Skeletal muscle cell (primary cell): ENCODE results near the gene PKD2L1.
"Not testable (repeated sequence)": the region's sequence is repeated elsewhere in the genome, so short reads cannot be mapped to it uniquely, and the experiment has no call there.

Experiments used
- DNase-seq: peaks from one replicate; pipeline ENCODE4 v3.0.0-alpha.2; 2010; ENCODE audit warnings: low read depth
- H3K4me3 ChIP-seq: 2 replicates; pipeline ENCODE4 v1.5.1; 2011; ENCODE audit warnings: low read depth, mild to moderate bottlenecking, control low read depth, low read length, moderate library complexity

Gene PKD2L1

DNA sequence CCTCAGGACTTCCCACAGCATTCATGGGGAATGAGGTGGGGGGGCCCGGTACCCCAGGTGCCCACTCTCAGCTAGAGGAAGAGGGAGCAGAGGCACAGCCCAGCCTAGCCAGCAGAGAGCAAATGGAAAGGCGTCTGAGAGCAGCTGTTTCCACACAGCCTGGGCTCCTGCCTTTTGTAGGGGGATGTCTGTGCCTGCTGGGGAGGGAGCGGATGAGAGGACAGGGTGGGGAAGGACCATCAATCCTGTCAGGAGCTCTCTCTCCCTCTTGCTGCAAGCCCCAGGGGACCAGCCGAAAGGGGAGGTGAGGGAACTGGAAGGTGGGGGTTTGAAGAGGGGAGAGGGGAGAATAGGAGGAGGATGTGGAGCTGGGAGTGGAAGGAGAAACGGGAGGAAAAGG lies at the start of gene PKD2L1:
PKD2L1 (minus strand) TSS at position 150 of the 400 bp plus-strand sequence; CDS start at position 25, 125 bp downstream.
- no peak for DNase-seq
- H3K4me3 ChIP-seq: no peak within 1 kb of the TSS

DNA sequence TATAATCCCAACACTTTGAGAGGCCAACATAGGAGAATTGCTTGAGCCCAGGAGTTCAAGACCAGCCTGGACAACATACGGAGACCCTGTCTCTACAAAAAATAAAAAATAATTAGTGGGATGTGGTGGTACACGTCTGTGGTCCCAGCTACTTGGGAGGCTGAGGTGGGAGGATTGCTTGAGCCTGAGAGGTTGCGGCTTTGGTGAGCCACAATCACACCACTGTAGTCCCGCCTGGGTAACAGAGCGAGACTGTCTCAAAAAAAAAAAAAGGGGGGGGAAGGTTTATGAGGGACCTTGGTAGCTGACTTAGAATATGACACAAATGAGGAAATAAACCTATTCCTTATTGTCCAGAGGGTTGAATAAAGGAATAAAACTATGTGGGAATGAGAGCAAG lies 47.8 kb upstream of the PKD2L1 start:
- DNase-seq: no peak
- no peak overlapping the region for H3K4me3 ChIP-seq

DNA sequence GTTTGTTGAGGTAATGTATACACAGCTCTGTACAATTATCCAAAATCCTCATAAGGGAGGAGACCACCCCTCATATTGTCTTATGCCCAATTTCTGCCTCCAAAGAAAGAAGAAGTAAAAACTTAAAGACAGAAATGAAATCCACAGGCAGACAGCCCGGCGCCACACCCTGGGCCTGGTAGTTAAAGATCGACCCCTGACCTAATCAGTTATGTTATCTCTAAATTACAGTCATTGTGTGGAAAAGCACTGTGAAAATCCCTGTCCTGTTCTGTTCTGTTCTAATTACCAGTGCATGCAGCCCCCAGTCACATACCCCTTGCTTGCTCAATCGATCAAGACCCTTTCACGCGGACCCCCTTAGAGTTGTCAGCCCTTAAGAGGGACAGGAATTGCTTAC lies 46.6 kb upstream of the PKD2L1 start:
- not testable (repeated sequence) for H3K4me3 ChIP-seq, DNase-seq

DNA sequence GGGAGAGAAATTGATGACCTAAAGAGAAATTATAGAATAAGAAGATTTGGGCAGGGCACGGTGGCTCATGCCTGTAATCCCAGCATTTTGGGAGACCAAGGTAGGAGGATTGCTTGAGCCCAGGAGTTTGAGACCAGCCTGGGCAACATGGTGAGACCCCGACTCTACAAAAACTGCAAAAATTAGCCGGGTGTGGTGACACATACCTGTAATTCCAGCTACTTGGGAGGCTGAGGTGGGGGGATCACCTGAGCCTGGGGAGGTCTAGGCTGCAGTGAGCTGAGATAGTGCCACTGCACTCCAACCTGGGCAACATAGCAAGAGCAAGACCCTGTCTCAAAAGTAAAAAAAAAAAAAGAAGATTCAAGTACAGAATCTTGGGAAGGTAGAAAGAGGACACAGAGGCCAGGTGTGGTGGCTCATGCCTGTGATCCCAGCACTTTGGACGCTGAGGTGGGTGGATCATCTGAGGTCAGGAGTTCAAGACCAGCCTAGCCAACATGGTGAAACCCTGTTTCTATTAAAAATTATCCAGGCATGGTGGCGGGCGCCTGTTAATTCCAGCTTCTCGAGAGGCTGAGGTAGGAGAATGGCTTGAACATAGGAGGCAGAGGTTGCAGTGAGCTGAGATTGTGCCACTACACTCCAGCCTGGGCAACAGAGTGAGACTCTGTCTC lies 44.8 kb upstream of the PKD2L1 start:
- H3K4me3 ChIP-seq: peak overlapping the region; percentile 37
- not testable (repeated sequence) for DNase-seq

DNA sequence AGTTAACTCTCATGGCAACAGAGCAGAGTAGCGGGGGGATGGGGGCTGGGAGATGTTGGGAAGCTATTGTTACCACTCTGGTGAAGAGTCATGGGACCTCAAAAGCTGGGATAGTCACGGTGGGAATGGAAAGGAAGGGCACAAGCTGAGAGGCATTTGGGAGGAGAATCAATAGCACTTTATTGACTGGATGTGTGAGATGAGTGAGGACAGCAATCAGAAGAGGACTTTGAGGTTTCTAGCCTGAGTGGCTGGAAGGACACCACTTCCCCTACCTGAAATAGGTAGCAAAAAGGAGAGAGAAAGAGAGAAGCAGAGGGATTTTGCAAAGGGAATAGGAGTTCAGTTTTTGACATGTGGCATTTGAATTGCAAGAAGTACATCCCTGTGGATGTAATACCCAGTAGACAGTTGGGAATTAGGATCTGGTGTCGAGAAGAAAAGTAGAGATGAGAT lies 44.2 kb upstream of the PKD2L1 start:
- peak overlapping the region; percentile 37 for H3K4me3 ChIP-seq
- DNase-seq: no peak

DNA sequence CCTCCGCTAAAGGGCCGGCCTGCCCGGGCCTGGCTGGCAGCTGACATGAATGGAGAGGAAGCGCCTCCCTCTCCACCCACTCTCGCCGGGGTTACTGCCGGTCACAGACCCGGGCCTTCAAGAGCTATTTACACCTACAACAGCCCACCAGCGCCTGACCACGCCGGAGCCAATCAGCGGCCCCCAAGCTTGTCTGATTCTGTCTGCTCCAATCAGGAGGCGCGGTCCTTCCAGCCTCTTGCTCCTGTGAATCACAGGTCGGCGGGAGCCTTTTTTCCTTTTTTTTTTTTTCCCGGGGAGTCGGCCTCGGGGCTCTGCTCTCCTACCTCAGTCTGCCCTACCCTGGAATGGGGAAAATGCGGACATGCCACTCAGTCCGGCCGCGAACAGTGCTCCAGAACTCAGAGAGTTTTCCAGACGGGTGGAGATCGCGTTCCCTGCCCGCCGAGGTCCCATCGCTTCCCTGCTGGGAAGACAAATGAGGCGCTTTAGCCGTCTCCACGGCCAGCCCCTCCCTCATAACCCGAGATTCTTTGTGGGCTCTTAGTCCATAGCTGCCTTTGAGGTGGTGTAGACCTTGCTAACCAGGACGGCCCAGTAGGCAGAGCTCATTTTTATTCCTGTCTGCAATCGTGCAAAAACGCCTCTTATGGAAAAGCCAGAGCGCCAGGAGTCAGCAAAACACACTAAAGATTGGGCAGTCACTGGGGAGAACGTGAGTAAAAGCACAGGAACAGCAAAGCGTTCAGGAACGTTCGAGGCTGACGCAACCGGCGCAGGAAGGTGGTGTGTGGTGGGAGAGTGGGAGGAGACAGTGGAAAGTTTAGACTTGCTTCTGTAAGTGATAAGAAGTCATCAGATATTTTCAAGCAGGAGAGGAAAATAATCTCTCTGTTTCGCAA lies 43.5 kb upstream of the PKD2L1 start:
- peak overlapping the region; percentile 37 for H3K4me3 ChIP-seq
- DNase-seq: peak; percentile 100

DNA sequence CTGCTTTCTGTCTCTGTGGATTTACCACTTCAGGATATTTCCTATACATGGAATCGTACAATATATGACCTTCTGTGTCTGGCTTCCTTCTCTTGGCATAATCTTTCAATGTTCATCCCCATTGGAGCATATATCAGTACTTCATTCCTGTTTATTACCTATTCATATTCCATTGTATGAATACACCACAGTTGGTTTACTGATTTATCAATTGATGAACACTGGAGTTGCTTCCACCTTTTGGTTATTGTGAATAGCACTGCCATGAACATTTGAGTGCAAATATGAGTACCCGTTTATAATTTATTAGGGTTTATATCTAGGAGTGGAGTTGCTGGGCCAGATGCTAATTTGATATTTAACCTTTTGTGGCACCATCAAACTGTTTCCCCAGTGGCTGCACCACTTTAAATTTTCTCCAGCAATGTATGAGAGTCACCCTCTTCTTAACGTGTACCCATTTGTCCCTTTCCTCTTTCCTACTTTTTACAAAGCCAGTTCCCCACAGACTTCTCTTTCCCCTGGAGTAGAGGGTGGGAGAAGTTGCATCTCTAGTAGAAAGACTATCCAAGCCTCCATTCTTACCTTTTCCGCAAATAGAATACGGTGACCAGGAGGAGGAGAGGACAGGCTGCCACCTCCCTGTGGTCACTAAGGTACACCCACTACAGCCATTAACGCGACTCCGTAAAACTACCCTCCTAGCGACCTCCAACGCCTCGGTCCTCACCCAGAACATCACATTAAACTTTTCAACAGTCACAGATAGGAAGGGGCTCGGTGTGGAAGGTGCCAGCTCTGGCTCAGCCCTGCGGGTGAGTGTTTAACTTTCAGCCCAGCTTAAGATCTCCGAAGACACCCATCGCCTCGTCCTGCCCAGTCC lies 42.6 kb upstream of the PKD2L1 start:
- peak overlapping the region; percentile 37 for H3K4me3 ChIP-seq
- DNase-seq: no peak

DNA sequence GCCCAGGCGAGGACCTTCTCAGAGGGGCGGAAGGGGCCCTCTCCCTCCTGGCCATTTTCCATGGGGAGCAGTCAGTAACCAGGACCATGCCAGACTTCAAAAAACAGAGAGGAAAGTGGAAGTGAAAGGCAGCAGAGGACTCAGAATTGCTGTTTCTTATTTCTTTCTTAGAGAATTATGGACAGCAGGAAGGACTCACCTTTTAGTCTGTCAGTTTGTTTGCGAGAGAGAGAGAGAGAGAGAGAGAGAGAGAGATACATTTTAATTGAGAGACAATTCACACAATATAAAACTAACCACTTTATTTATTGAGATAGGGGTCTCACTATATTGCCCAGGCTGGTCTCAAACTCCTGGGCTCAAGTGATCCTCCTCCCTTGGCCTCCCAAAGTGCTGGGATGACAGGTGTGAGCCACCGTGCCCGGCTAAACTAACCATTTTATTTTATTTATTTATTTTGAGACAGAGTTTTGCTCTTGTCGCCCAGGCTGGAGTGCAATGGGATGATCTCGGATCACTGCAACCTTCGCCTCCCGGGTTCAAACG lies 41.5 kb upstream of the PKD2L1 start:
- DNase-seq: no peak
- H3K4me3 ChIP-seq: no peak overlapping the region

DNA sequence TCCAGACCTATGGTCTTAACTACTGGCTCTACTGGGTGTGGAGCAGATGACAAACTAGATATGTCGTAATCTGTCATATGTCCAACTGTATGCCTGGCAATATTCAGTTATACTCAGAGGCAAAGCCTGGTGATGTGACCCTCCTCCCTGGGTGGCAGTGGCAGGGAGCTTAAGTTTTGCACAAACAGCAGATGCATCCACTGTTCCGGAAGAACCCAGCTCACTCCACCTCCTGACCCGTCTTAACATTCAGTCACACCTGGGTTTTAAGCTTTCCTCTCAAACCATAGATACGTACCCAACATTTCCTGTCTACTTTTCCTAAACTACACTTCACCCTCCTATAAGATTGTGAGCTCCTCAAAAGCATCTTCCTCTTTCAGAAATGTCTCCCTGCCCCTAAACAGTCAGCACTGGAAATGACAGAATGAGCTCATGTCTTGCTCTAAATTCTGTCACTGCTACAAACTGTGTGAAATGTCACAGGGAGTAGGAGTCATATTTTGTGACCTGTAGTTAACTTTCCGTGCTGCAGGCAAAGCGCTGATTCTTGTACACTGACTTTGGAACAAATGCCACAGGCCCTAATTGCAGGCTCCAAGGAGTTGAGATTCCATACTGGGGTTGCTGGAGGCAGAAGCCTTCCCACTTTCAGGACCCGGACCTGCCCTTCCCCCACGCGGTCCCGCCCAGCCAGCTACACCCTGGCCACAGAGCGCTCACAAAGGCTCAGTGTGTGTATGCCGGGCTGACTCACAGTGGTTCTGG lies 40.9 kb upstream of the PKD2L1 start:
- no peak overlapping the region for H3K4me3 ChIP-seq
- DNase-seq: peak; percentile 82

DNA sequence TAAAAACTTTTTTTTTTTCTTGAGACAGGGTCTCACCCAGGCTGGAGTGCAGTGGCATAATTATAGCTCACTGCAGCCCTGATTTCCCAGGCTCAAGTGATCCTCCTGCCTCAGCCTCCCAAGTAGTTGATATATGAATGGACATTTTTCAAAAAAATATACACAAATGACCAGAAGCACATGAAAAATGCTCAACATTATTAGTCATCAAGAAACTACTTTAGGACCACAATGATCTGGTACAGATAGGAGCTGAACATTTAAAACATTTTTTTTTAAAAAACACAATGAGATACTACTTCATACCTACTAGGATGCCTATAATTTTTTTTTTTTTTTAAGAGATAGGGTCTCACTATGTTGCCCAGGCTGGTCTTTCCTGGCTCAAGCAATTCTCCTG lies 38.7 kb upstream of the PKD2L1 start:
- DNase-seq: no peak
- H3K4me3 ChIP-seq: no peak overlapping the region

DNA sequence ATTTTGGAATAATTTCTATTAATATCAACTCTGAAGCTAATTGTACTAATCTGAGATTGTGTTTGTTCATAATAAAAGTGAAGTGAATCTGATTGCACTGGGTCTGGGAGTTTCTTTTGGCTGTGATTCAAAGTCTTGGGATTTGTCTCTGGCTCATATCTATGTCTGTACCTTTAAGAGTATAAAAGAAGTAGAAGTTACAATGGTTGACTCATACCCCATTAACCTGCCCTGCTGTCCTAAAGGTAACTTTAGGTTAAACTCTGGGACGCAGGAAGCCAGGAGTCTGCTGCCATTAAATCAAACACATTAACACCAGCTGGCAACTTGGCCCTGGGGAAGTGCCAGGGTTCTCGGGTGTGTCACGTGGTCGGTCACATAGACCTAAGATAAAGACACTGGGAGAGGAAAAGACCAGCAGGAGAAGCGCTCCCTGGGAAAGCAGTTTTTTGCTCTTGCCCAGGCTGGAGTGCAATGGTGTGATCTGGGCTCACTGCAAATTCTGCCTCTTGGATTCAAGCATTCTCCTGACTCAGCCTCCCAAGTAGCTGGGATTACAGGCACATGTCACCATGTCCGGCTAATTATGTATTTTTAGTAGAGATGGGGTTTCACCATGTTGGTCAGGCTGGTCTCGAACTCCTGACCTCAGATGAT lies 34.8 kb upstream of the PKD2L1 start:
- H3K4me3 ChIP-seq: no peak overlapping the region
- DNase-seq: peak; percentile 72

DNA sequence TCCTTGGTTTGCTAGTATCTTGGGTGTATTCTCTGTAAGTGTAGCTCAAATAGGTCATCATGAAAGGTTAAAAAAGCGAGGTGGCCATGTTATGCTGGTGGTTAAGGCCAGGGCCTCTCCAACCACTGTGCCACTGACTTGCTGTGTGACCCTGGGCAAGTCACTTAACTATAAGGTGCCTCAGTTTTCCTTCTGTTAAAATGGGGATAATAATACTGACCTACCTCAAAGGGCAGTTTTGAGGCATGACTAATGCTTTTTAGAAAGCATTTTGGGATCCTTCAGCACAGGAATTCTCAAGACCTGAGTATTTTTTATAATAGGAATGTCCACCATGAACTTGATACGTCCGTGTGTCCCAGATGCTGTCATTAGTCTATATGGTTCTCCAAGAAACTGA lies 34.1 kb upstream of the PKD2L1 start:
- no peak overlapping the region for H3K4me3 ChIP-seq
- no peak for DNase-seq

DNA sequence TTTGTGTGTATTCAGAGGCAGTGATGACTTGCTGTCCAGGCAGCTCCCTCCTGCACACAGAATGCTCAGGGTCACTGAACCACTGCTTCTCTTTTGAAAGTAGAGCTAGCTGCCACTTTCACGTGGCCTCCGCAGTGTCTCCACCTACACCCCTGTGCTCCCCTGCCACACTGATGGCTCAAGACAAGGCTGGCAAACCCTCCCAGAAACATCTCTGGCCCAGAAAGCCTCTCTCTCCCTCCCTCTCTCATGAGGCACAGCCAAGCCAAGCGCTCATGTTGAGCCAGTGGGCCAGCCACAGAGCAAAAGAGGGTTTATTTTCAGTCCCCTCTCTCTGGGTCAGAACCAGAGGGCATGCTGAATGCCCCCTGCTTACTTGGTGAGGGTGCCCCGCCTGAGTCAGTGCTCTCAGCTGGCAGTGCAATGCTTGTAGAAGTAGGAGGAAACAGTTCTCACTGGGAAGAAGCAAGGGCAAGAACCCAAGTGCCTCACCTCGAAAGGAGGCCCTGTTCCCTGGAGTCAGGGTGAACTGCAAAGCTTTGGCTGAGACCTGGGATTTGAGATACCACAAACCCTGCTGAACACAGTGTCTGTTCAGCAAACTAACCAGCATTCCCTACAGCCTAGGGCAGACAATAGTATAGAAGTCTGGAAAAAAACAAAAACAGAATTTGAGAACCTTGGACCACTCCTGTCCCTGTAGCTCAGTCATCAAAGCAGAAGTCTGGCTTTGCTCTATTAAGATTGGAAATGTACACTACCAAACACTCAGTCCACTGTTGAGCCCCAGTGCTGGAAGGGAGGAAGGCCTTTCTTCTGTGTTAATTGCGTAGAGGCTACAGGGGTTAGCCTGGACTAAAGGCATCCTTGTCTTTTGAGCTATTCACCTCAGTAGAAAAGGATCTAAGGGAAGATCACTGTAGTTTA lies 32.8 kb upstream of the PKD2L1 start:
- DNase-seq: no peak
- H3K4me3 ChIP-seq: no peak overlapping the region

DNA sequence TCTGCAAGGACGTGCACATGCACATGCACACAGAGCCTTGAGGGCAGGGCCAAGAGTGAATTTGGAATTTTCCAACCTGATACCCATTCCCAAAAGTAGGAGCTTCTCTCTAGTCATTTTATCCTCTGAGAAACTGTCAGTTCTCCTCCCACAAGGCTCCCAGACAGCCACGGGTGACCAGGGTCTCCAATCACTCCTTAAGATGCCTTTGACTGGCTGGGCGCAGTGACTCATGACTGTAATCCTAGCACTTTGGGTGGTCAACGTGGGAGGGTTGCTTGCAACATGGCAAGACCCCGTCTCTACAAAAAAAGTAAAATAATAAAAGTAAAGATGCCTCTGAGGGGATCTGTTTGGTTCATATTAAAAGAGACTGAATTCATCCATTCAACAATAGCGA lies 30.2 kb upstream of the PKD2L1 start:
- DNase-seq: no peak
- no peak overlapping the region for H3K4me3 ChIP-seq

DNA sequence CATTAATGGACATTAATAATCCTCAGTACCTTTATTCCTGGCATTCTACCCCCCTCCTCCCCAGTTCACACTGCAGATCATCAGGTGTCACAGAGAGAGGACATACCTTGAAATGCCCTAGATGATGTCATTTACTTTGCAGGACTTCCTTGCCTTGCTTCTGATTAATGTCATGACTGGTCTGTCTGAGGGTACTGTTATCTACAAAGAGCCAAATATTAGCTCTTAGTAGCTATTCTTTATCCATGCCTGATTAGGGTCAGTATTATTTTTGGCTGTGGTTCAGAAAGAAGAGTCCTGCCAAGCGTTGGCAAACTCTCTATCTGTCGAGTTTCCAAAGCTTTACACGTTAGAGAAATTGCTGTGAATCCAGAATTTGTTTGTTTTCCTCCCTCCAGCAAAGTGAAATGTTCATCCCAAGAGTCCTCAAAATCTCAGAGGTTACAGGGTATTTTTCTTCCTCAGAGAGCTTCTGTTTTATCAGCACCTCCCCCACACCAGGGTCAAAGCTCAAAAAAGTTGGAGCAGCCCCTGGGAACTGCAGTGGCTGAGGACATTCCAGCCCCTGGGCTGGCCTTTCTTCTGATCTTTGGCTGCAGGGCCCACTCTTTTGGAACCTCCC lies 29.6 kb upstream of the PKD2L1 start:
- no peak for DNase-seq
- no peak overlapping the region for H3K4me3 ChIP-seq

DNA sequence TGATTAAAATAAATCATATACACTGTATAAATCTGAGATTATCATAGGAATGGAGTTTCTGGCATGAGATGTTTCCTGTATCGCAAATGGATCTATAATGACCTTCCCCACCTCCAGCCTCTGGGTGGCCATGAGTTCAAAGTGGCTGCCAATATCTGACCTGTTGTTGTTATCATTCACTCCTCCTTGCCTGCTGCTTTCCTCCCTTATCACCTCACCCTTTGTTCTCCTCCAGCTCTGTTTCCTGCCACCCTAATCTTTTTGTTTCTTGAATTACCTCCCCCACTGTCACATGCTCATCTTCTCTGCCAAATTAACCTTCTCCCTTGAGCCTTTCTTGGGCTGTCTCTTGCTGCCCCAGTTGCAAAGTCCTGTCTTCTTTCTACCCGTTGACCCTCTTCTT lies 29.0 kb upstream of the PKD2L1 start:
- DNase-seq: no peak
- H3K4me3 ChIP-seq: no peak overlapping the region
